H7 (cell line): ENCODE data around the gene LRCH3. TPM values are rescaled to one million over a fixed set of nuclear protein-coding genes. Genes with fewer than 3 reads are reported as not detected.
A peak's percentile ranks its signal among the peaks of the same experiment; 100 is the strongest.

Source experiments
- DNase-seq: peaks from one replicate; pipeline ENCODE4 v3.0.0; 2012
- H3K27me3 ChIP-seq: 2 replicates; pipeline ENCODE4 v1.6.0; 2011; ENCODE audit warnings: mild to moderate bottlenecking, low read length; ENCODE audit not compliant: control insufficient read depth, insufficient read depth
- H3K36me3 ChIP-seq: replicated peaks from 2 replicates; pipeline ENCODE4 v1.5.1; 2011; ENCODE audit warnings: low read length; ENCODE audit not compliant: control insufficient read depth, insufficient read depth
- H3K4me3 ChIP-seq: 2 replicates; pipeline ENCODE4 v1.5.1; 2011; ENCODE audit warnings: low read depth, mild to moderate bottlenecking, control low read depth, low read length, moderate library complexity; ENCODE audit not compliant: insufficient read depth
- total RNA-seq: library from RNA; depleted of rRNA; stranded (reverse); fragments of >200 nt; shearing (Covaris generic); gene quantifications from 2 replicates; pipeline ENCODE4 v1.2.3, GENCODE V29; 2014

The LRCH3 gene
- total RNA-seq, 1 experiment from 2014 or later = 21.5 TPM

DNA sequence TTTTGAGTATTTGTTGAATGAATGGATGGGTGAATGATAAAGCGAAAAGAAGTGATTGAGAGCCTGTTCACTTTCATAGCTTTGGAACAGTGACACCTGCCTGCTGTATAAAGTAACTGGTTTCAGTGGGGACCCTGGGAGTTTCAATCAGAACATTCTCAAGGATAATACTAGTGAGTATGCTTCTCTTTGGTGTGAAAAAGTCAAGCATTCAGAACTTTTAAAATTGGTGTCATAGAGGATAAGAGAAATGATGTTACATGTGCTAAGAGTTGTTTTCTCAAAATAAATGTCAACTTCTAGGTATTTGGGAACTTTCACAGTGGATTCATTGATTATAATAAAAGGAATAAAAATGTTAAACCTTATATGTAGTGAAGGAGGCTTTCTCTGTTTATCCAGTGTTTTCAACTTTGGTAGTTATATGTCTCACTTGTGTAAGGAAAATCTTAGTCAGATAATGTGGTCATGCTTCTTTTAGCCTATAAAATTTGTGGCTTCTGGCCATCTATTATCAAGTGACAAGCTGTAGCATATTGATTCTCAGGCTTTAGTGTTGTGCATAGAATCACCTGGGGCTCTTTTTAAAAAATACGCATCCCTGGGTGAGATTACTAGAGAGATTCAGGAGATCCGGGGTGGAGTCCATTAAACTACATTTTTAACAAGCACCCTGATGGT lies 11.9 kb downstream of the LRCH3 start:
- H3K4me3 ChIP-seq = no peak overlapping the region
- DNase-seq = peak; percentile 28
- H3K36me3 ChIP-seq = no peaks in the 10 kb centered on the region
- H3K27me3 ChIP-seq = no peaks in the 10 kb centered on the region

DNA sequence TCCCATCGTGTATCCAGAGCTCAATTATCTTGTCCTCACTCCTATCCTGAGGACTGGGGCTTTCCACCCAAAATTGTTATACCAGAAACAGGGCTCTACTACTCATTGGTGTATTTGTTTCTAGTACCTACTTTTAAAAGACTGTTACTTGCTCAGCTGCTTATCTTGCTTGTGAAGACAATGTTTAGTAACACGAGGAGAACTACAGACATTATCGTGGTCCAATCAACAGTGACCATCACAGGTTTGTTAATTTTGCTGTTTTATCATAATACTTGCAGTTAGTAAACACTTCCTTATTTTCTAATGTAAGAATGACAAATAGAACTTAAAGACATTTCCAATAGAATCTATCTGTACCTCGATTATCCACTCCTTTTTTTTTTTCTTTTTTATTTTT lies 13.5 kb downstream of the LRCH3 start:
- Histone ChIP-seq H3K36me3 (no peaks in the 10 kb centered on the region), H3K27me3 (no peaks in the 10 kb centered on the region)
- DNase-seq = no peak

DNA sequence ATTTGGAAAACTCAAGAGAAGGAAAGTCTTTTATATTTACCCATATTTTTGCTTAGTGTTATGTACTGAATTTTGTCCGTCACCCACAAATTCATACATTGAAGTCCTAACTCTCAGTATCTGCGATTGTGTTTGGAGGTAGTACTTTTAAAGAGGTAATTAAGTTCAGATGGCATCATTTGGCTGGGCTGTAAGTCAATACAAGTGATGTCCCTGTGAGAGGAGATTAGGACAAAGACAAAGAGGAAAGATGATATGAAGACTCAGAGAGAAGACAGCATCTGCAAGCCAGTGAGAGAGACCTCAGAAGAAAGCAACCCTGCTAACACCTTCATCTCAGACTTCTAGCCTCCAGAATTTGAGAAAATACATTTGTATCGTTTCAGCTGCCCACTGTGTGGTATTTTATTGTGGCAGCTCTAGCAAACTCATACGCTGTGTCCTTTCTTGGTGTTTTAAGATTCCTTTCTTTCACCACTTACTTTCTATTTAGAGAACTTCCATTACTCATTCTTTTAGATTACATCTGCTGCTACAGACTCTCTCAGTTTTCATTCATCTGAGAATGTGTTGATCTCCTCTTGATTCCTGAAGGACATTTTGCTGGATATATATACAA lies 17.0 kb downstream of the LRCH3 start:
- Histone ChIP-seq H3K36me3 (no peaks in the 10 kb centered on the region), H3K4me3 (no peak overlapping the region), H3K27me3 (no peaks in the 10 kb centered on the region)
- DNase-seq = no peak

More for the DNA sequence above, 13.5 kb downstream of the LRCH3 start:
- no peak overlapping the region for H3K4me3 ChIP-seq

DNA sequence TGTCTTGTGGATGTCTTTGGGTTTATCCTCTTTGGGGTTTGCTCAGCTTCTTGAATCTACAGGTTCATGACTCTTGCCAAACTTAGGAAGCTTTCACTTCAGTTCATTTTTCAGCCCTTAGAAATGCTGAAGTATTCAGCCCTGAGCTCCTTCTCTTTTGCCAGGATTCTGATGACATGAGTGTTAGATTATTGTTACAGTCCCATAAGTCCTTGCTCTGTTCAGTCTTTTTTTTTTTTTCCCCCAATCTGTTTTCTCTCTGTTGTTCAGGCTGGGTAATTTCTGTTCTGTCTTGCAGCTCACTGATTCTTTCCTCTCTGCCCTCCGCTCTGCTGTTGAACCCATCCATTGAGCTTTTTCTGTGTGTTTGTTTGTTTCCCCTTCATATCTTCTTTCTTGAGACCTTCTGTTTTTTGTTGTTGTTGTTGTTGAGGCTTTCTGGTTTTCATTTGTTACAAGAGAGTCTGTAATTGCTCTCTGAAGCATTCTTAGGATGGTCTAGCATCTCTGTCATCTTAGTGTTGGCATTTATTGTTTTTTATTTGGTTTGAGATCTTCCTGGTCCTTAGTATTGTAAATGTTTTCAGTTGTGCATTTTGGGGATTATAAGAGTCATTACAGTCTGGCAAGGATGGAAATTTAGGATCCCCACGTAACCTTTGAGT lies 18.4 kb downstream of the LRCH3 start:
- Histone ChIP-seq H3K27me3 (no peaks in the 10 kb centered on the region), H3K4me3 (no peak overlapping the region), H3K36me3 (no peaks in the 10 kb centered on the region)
- DNase-seq = no peak

DNA sequence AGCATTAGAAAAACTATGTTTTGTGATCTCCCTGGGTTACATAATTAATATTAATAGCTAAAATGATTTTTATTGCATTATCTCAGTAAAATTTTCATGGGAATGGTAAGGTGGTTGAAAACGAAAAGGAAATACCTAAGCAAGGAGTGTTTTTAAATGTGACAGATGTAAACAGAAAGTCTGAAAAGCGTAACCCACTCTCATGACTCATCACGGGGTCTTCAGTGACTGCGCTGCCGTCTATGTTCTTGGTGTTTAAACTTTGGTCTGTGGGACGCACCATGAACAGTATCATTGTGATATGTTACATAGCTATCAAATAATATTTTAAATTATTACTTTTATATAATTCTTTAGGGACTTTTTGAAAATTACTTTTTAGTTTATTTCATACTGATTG lies 19.8 kb downstream of the LRCH3 start:
- no peak for DNase-seq
- no peak overlapping the region for H3K4me3 ChIP-seq
- H3K27me3 ChIP-seq = no peaks in the 10 kb centered on the region
- no peaks in the 10 kb centered on the region for H3K36me3 ChIP-seq

DNA sequence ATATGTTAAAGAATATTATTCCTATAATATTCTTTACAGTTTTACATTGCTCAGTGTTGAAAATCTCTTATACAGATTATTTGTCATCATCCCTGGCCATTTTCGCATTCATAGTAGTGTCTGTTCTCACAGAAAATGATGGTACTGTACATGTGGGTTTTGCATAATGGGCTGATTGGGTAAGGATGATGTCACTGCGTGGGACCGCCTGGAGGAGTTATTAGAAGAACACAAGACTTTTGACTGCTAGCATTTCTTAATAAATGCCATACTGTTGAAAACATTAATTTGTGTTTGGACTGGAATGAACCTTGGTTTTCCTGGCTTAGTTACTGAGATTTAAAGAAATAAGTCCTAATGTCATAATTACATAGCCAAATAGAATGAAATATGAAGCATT lies 20.3 kb downstream of the LRCH3 start:
- Histone ChIP-seq H3K36me3 (no peaks in the 10 kb centered on the region), H3K27me3 (no peaks in the 10 kb centered on the region), H3K4me3 (no peak overlapping the region)
- no peak for DNase-seq

DNA sequence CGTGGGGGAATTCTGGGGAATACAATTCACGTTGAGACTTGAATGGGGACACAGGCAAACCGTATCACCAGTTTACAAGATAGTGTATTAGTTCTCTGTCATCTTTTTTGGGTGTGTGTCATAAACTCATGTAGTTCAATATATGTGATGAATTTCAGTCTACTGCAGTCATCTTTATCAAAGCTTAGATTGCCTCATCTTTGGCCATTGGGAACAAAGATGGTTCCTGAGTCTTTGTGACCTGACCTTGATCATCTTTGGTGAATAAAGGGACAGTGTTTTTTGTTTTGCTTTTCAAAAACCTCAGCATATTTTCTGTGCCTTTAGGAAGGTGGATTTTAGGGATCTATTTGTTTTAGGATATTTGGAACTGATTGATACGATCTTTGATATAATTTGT lies 23.3 kb downstream of the LRCH3 start:
- Histone ChIP-seq H3K4me3 (no peak overlapping the region), H3K36me3 (no peaks in the 10 kb centered on the region), H3K27me3 (no peaks in the 10 kb centered on the region)
- DNase-seq = no peak

DNA sequence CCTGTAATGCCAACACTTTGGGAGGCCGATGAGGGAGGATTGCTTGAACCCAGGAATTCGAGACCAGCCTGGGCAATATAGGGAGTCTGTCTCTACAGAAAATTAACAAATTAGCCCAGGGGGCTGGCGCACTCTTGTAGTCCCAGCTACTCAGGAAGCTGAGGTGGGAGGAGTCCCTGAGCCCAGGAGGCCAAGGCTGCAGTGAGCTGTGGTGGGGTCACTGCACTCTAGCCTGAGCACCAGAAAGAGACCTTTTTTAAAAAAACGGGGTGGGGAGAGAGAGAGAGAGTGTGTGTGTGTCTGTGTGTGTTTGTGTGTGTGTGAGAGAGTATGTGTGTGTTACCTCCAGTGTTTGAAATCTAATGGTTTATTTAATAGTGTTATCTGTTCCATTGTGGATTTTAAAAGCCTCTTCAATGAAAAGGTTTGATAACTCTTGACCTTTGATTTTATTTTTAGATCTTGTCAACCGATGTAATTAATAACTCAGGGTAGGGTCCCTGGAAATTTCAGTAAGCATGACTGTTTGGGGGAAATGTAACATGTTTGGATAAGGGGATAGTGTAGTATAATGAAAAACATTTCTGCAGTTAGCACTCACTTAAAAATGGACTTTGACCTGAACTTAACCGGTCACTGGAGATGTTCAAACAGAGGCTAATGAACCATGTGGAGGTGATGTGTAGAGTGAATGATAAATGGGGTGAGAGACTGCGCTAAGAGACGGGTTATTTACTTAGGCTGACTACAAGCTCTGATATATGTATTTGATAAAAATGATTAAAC lies 29.7 kb downstream of the LRCH3 start:
- no peaks in the 10 kb centered on the region; the same call in 1 of the 2 replicates for H3K36me3 ChIP-seq
- no peak for DNase-seq
- H3K27me3 ChIP-seq = no peaks in the 10 kb centered on the region
- H3K4me3 ChIP-seq = no peak overlapping the region

DNA sequence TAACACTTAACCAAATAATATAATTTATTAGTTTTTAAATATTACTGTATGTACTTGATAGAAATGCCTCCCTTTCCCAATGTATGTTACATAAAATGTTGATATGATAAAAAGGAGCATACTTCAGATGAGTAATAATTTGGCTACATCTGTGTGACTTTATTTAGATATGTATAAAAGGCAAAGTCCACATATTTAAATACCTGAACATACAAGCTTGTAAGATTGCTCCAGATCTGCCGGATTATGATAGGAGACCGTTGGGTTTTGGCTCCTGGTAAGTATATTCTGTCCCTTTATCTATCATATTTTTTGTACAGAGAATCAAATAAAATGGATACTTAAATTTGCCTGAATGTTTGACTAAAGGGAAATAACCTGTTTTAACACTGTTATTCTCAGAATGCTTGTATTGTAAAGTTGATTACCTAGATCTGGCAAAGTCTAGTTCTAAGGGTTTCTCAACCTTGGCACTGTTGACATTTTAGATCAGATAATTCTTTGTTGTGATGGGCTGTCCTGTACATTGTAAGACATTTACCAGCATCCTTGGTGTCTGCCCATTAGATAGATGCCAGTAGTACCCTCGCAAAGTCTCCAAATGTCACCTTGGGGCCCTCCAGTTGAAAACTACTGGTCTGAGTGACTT lies 38.5 kb downstream of the LRCH3 start:
- Histone ChIP-seq H3K36me3 (peaks cover 10% of the 10 kb centered on the region), H3K4me3 (no peak overlapping the region)

DNA sequence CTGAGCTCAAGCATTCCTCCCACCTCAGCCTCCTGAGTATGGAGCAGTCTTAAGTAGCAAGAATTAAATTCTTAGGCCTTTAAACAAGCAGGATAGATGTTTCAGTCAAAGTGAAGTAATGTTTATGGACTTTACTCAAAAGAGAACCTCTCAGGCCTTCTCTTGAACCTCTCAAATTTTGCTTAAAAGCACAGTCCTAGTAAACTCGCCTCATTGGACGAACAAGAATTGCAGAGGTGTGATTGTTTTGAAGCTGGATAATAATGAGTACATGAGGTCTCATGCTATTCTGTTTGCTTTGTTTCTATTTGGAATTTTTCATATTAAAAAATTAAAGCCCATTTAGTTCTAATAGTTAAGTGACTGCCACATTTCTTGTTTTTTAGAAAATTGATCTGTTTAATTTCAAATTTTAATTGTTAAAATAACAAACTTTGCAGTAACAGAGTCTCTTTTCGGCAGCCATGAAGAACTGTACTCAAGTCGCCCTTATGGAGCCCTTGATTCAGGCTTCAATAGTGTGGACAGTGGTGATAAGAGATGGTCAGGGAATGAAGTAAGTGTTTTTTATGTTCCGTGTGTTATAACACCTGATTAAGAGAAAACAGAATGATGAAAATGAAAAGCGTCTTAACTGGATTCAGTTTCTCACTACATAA lies 39.4 kb downstream of the LRCH3 start:
- DNase-seq = no peak
- no peak overlapping the region for H3K4me3 ChIP-seq
- no peaks in the 10 kb centered on the region for H3K27me3 ChIP-seq
- peaks cover 12% of the 10 kb centered on the region for H3K36me3 ChIP-seq

More for the DNA sequence above, 38.5 kb downstream of the LRCH3 start:
- no peak for DNase-seq
- no peaks in the 10 kb centered on the region for H3K27me3 ChIP-seq

DNA sequence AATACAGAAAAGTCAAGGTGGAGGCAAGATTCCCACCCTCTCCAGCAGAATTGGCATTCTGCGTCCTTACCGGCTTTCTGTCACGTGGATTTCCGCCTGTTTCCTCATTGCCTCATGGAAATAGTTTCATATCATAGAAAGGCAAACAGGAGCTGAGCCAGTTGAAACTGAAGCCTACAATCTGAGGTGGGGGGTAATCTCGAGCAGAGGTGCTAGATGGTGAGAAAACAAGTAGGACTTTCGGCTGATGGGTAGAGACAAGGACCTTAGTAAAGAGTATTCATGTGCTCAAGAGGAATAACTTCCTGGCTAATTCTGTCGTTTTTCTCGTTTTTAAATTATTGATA lies 39.9 kb downstream of the LRCH3 start:
- Histone ChIP-seq H3K4me3 (no peak overlapping the region), H3K27me3 (no peaks in the 10 kb centered on the region), H3K36me3 (peaks cover 14% of the 10 kb centered on the region)
- no peak for DNase-seq

DNA sequence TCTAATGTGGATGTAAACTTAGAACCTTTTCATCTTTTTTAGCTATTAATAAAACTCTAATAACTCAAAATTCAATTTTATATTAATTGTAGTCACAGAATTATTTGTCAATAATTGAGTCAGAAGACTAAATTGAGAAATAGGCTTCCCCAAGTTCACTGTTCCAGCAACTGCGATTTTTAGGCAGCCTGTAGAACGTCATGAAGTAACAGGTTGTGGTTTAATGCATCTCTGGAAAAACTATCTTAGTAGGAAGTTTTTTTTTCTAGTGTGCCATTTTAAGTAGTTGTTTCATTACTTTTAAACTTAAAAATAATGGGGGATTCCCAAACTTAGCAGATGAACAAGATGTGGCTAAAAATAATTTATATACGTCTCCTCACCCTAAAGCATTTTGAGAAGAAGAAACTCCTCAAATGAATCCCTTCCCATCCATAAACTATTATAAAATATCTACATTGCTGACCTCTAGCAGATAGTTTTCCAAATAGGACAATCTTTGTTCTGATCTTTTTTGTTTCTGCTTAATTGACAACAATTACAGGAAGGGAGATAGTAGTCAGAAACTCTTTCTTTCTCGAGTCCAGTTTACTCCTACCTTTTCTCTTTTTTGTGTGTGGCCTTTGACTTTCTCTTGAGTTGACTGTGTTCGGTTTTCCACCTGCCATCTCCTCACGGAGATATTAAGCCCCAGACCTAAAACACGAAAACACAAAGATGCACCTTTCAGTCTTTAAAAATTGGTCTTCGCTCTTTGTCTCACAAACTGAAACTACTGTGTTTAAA lies 43.1 kb downstream of the LRCH3 start:
- no peak for DNase-seq
- Histone ChIP-seq H3K4me3 (no peak overlapping the region), H3K36me3 (peaks cover 10% of the 10 kb centered on the region), H3K27me3 (no peaks in the 10 kb centered on the region)

DNA sequence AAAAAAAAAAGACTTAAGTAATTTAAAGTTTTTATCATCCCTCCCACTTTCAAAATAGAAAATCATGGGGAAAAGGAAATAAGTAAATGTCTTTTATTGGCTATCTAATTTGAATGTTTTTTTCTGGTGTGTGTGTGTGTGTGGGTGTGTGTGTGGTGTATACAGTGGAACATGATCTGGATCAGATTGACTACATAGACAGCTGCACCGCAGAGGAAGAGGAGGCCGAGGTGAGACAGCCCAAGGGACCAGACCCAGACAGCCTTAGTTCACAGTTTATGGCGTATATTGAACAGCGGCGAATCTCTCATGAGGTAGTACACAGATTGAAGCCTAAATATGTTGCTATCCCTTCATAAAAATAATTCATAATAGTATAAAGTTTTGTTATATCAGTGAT lies 44.5 kb downstream of the LRCH3 start:
- H3K27me3 ChIP-seq = no peaks in the 10 kb centered on the region
- no peak for DNase-seq
- peaks cover 12% of the 10 kb centered on the region for H3K36me3 ChIP-seq
- no peak overlapping the region for H3K4me3 ChIP-seq
